GM10266 (cell line): ENCODE results near the gene CDK6.

ENCODE experiments used
- DNase-seq: peaks from one replicate; pipeline ENCODE4 v3.0.0; 2012; ENCODE audit errors: extremely low spot score
- TF ChIP-seq, protein P1 (sequence below): IDR thresholded peaks from 2 replicates; pipeline ENCODE4 v1.5.1; 2012; ENCODE audit warnings: mild to moderate bottlenecking, low read depth; ENCODE audit not compliant: control insufficient read depth, insufficient read depth; ENCODE audit errors: missing control alignments

CDK6 gene

DNA sequence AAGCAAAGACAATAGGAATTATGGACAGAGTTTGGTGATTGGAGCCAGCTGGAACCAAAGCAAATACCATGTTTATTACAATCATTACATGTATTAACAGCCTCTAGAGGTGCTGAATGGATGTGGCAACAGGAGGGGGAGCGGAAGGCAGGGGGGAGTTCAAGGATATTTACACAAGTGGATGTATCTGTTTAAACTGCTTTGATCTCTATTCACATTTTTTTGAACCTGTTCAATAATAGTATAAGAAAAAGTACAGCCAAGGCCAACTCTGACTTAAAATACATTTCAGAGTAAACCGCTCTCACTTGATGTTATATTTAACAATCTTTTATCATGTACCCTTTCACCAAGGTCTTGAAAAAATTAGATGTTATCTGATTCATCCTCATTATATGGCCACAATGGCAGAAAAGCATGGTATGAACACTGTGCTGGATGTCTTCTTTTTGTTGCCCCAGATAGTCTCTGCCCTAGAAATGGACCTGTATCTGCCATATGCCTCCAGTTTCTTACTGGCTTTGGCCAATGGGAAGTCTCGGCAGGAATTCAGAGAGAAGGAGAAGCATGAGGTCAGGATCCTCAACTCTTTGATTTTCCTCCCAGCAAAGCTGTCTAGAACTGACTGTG is 158.0 kb downstream of the CDK6 start:
- TF ChIP-seq, protein P1, sequence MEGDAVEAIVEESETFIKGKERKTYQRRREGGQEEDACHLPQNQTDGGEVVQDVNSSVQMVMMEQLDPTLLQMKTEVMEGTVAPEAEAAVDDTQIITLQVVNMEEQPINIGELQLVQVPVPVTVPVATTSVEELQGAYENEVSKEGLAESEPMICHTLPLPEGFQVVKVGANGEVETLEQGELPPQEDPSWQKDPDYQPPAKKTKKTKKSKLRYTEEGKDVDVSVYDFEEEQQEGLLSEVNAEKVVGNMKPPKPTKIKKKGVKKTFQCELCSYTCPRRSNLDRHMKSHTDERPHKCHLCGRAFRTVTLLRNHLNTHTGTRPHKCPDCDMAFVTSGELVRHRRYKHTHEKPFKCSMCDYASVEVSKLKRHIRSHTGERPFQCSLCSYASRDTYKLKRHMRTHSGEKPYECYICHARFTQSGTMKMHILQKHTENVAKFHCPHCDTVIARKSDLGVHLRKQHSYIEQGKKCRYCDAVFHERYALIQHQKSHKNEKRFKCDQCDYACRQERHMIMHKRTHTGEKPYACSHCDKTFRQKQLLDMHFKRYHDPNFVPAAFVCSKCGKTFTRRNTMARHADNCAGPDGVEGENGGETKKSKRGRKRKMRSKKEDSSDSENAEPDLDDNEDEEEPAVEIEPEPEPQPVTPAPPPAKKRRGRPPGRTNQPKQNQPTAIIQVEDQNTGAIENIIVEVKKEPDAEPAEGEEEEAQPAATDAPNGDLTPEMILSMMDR = no peak
- no peak for DNase-seq

DNA sequence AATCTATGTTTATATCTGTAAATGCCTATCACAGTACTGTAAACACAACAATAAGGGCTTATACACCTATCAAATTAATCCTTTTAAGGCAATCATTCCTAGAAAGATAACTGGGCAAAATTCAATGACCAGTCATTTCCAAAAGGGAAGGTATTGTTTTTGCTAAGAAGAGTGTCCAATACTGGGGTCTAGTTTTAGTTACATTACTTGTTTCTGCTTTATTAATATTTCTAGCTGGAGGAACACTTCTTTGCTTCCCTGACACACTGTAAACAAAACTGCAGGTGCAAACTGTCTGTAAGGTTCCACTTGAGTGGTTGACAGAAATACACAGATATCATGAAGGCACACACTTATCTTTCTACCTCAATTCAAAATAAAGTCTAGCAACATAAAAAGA is 162.0 kb downstream of the CDK6 start:
- TF ChIP-seq, protein P1 = no peak
- DNase-seq = peak; percentile 4

DNA sequence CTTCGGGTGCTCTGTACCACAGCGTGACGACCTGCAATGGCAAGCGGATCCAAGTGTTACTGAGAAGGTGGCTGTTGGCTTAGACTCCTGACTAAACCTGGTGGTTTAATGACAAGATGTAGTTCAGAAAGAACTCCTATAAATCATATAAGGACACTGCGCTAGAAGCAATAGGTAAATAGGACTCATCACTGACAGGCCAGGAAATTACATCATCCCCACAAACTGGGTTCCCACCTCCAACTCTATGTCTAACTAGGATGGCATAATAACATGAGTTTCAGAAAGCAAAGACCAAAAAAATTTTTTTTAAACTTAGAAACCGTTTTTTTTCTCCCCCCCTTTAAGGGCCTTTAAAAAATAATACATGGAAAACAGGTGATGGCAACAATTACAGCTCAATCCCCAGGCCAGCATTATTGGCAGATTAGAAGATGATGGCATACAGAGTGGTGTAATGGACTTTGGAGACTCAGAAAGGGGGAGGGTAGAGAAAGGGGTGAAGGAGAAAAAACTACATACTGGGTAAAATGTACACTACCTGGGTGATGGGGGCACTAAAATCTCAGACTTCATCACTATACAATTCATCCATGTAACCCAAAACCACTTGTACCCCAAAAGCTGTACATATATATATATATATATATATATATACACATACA is 164.7 kb downstream of the CDK6 start:
- TF ChIP-seq, protein P1 = no peak
- no peak for DNase-seq

DNA sequence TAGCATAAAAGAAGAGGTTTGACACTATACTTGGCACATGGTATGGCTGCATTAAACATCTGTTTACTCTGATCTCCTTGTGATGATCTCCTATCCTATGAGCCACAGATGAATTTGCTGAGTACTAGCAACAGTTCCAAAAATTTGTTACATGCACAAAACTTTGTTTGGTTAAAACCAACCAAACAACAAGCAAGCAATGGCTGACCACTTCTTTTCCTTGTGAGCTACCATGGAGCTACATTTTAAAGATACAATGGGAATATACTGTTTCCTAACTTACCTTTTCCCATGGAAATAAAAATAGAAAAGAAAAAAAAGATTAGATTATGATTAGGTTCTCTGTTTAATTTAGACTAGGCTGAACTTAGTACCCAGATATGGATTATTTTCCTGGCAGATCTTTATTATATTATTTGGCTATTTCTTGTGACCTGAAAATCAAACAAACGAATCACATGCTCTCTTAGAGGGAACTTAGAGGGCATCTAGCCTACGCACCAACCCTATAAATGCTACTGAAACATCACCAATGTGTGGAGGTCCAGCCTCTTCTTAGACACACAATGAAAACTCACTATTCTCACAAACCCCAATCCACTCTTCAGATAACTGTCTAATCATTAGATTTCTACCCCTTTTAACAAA is 166.0 kb downstream of the CDK6 start:
- TF ChIP-seq, protein P1 = no peak
- DNase-seq = no peak

DNA sequence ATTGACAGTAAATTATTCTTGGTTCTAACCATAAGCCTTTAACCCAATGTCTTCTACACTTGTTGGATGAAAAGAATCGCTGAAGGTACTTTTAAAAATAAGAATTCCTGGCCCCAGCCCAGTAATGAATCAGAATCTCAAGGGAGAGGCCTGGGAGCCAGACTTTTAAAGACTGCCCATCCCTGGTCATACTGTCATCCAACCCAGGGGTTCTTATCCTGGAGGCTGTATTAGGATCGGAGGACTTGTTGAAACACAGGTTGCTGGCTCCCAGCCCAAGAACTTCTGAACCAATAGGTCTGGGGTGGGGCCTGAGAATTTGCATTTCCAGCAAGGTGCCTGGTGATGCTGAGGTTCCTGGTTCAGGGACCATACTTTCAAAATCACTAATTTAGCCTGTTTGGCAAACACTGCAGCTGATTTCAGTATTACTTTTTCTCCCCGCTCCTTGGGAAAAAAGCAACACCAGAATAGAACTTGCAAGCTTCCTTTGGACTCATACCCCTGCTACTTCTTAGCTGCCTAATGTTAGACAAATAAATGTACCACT is 166.7 kb downstream of the CDK6 start:
- DNase-seq = no peak

DNA sequence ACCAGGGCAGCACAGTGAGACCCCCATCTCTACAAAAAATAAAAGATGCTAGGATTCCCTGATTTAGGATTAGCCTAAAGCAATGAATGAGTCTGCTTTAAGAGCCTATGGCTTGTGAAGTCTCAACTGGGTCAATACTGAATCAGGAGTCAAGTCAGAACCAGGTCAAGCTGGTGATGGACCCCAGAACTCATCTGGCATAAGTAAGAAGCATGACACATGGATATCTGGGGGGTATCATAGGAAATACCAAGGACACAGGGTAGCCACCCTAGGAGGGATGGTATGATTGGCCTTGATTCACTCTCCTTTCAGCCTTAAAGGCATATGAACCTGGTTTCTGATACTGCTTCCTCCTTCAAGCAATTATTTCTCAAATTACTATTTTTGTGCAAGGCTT is 167.8 kb downstream of the CDK6 start:
- no peak for DNase-seq
- TF ChIP-seq, protein P1 = no peak

More for the DNA sequence above, 166.7 kb downstream of the CDK6 start:
- TF ChIP-seq, protein P1 = no peak
